ENCODE data around the gene GPR137C. TPM values are rescaled to one million over a fixed set of nuclear protein-coding genes. Genes with fewer than 3 reads are reported as not detected.
A peak's percentile ranks its signal among the peaks of the same experiment; 100 is the strongest.

GPR137C gene
- 0.46 and 1.3 TPM in 2 replicates for total RNA-seq

DNA sequence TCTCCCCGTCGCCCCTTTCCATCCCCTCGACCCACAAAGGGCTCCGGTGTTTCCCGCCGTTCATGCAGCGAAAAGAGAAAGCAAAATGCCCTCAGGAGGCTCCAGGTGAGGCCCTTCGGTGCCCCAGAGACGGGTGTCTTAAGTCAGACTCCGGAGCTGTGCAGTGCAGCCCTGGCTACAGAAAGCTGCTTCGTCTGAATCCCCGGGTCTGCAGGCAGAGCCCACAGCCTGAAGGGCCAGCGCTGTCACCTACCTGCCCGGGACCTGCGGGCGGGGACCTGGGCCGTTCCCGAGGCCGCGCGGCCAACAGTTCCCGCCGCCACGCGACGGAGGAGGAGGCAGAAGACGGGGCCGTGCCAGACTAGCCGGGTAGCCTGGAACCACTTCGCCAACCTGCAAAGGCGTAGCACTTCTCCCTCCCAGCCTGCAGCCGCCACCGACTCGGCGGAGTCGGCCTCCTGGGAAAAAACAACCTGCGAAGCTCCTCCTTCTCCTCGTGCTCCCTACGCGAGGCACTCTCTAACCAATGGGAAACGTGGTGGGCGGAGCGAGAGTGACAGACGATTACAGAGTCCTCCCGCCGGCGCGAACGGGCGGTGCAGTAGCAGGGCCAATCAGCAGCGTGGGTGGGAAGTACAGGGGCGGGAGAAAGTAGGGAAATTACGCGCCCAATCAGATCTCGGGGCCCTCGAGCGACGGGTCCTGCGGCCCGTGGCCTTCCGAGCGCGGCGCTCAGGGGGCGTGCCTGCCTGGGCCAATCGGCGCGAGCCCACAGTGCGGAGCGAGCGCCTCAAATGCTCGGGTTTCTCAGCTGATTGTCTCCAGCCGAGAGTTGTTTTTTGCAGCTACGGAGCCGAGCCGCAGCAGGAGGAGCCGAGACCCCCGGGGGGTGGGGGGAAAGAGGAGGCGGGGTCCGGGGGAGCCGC, at the start of gene GPR137C, which contains the start of gene TXNDC16:
Gene GPR137C (plus strand): TSS at position 774 of the 926 bp plus-strand sequence. CDS start 312 bp downstream, outside the sequence.
Gene TXNDC16 (minus strand): TSS at position 443 of the 926 bp plus-strand sequence. CDS start 8,948 bp downstream, outside the sequence.
- Histone ChIP-seq H3K4me3 (ENCODE audit: low read depth, low read length) (peak within 1 kb of the TSS; percentile 84), H3K27me3 (ENCODE audit: control insufficient read depth, insufficient read depth, low read length) (no peaks in the 10 kb centered on the region), H3K36me3 (ENCODE audit: control insufficient read depth, insufficient read depth, low read length) (no peaks in the 10 kb centered on the region)
- TF ChIP-seq, protein P1, sequence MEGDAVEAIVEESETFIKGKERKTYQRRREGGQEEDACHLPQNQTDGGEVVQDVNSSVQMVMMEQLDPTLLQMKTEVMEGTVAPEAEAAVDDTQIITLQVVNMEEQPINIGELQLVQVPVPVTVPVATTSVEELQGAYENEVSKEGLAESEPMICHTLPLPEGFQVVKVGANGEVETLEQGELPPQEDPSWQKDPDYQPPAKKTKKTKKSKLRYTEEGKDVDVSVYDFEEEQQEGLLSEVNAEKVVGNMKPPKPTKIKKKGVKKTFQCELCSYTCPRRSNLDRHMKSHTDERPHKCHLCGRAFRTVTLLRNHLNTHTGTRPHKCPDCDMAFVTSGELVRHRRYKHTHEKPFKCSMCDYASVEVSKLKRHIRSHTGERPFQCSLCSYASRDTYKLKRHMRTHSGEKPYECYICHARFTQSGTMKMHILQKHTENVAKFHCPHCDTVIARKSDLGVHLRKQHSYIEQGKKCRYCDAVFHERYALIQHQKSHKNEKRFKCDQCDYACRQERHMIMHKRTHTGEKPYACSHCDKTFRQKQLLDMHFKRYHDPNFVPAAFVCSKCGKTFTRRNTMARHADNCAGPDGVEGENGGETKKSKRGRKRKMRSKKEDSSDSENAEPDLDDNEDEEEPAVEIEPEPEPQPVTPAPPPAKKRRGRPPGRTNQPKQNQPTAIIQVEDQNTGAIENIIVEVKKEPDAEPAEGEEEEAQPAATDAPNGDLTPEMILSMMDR (IDR thresholded peaks at IDR 0.05; ENCODE audit: insufficient read depth, low read length, poor library complexity, severe bottlenecking), result no peak
- peak; percentile 97 for DNase-seq (ENCODE audit: low read depth)

DNA sequence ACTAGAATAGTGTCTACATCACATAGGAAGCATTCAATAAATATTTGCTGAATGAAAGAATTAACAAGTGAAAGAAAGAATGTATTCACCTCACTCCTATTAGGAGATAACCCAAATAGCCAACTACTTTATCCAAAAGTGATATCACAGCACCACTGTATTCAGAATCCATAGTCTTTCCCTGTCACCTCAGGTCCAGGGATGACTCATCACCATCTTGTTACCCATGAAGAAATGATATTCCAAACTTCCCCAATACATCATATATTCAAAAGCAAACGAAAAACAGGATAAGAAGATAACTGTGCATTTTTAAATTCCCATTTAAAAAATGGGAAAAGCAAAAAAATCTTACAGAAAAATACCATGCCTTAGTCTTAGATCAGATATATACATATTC, 39.4 kb upstream of the GPR137C start:
- no peak overlapping the region for H3K4me3 ChIP-seq (ENCODE audit: low read depth, low read length)
- no peaks in the 10 kb centered on the region for H3K36me3 ChIP-seq (ENCODE audit: control insufficient read depth, insufficient read depth, low read length)
- TF ChIP-seq, protein P1 (IDR thresholded peaks at IDR 0.05; ENCODE audit: insufficient read depth, low read length, poor library complexity, severe bottlenecking), result no peak
- H3K27me3 ChIP-seq (ENCODE audit: control insufficient read depth, insufficient read depth, low read length), result no peaks in the 10 kb centered on the region
- no peak for DNase-seq (ENCODE audit: low read depth)

DNA sequence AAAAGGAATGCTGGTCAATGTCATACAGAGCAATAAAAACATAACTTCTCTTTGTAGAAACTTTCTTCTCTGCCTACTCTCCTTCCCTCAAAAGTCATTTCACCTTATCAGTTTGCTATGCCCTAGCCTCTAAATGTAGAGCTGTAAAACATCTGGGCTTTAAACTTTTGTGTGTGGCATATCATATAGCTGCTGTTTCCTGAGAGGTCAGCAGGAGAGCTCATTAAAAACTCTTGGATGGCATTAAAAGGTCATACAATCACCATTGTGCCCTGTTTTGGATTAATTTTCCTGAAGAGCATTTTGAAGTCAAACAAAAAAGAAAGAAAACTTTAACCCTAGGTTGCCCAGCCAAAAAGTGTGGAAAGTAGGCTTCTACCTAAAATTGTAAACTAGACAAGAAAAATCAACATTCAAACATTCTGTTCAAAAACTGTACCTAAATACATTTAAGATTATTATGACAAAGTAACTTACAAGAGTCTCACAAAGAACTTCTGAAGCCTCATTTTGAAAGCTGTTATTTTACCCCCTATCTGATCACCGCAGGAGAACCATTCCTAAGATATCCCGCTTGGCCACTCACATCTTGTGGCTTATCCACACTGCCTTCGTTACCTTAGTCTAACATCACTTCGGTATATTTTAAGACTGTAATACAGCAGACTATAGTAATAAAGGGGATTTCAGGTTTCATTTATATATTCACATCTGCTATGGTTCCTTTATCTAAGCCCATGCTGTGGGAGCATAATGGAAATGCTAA, 38.4 kb upstream of the GPR137C start:
- Histone ChIP-seq H3K36me3 (ENCODE audit: control insufficient read depth, insufficient read depth, low read length) (no peaks in the 10 kb centered on the region), H3K27me3 (ENCODE audit: control insufficient read depth, insufficient read depth, low read length) (no peaks in the 10 kb centered on the region), H3K4me3 (ENCODE audit: low read depth, low read length) (no peak overlapping the region)
- TF ChIP-seq, protein P1 (IDR thresholded peaks at IDR 0.05; ENCODE audit: insufficient read depth, low read length, poor library complexity, severe bottlenecking), result no peak
- no peak for DNase-seq (ENCODE audit: low read depth)

- no peaks in the 10 kb centered on the region for H3K36me3 ChIP-seq (ENCODE audit: control insufficient read depth, insufficient read depth, low read length)
- TF ChIP-seq, protein P1 (IDR thresholded peaks at IDR 0.05; ENCODE audit: insufficient read depth, low read length, poor library complexity, severe bottlenecking), result no peak
- no peaks in the 10 kb centered on the region for H3K27me3 ChIP-seq (ENCODE audit: control insufficient read depth, insufficient read depth, low read length)
- no peak overlapping the region for H3K4me3 ChIP-seq (ENCODE audit: low read depth, low read length)
- DNase-seq (ENCODE audit: low read depth), result no peak
Observed at GRCh38 chr14:52522033-52522432, 30.6 kb upstream of the GPR137C start.

DNA sequence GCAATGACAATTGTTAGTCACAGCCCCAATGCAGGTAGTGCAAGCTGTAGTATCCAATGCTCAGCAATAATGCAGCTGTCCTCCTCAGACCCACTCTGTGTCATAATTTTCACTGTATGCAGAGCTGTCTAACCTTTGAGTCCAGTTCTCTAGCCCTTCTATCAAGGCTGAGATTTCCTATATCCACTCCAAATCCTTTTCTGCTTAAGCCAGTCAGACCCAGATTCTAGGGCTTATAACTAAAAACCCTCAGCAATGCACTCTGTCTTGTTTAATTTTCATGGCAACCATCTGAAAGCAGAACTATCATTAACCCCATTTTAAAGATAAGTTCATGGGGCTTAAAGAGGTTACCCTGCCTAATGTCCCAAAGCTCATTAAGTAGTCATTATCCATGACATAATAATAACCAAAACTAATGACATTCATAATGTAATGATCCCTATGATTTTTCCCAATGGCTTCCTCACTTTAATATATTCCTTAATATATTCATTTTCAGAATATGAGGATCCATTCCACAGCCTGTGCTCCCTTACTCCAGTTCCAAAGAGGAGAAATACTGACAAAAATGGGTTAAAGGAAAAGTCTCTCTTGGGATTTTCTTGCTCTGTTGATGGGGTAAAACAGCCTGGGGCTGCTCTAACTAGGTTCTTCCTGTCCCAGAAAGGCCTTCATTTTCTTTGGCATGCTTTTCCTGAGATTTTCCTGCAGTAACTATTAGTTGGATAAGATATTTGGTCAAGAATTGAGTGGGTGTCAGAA, 29.9 kb upstream of the GPR137C start:
- TF ChIP-seq, protein P1 (IDR thresholded peaks at IDR 0.05; ENCODE audit: insufficient read depth, low read length, poor library complexity, severe bottlenecking), result no peak
- Histone ChIP-seq H3K36me3 (ENCODE audit: control insufficient read depth, insufficient read depth, low read length) (no peaks in the 10 kb centered on the region), H3K27me3 (ENCODE audit: control insufficient read depth, insufficient read depth, low read length) (no peaks in the 10 kb centered on the region), H3K4me3 (ENCODE audit: low read depth, low read length) (no peak overlapping the region)
- DNase-seq (ENCODE audit: low read depth), result no peak
